Activated CD4-positive, alpha-beta T cell treated with anti-CD3 and anti-CD28 coated beads, Interleukin-2, Interleukin-4, amounts not matched to agents 100 ng/mL and 50 ng/mL, durations not matched to agents 16 hours and 8 hours (primary cell): Measurements from ENCODE around the gene SFTPB.
"Not testable (repeated sequence)": the region's sequence is repeated elsewhere in the genome, so short reads cannot be mapped to it uniquely, and the experiment has no call there.

Source experiments
- DNase-seq: peaks from one replicate; pipeline ENCODE4 v3.0.0-alpha.2; 2020; ENCODE audit warnings: low spot score

The SFTPB gene

DNA sequence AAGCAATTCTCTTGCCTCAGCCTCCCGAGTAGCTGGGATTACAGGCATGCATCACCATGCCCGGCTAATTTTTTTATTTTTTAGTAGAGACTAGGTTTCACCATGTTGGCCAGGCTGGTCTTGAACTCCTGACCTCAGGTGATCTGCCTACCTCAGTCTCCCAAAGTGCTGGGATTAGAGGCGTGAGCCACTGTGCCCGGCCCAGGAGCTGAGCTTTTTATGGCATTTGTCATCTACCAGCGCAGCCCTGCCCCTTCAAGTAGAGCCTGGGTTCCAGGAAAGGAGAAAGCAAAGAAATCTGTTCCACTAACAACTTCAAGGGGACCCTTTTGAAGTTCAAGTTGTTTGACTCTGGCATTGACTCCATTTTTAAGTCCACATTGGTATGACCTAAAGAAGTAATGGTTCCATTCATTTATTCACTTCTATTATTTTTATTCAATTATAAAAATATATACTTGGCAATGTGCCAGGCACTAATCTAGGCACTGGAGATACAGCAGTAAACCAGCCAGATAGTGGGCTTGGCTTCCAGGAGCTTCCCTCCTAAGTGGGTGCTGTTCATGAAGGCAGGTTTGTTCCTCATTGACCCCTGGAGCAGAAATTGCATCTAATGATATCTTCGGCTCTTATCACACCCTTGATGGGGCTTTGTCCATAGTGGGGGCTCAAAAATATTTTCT is 8.0 kb upstream of the SFTPB start:
- no peak for DNase-seq

- DNase-seq, result no peak
Observed at GRCh38 chr2:85675427-85675826, 7.4 kb upstream of the SFTPB start.

DNA sequence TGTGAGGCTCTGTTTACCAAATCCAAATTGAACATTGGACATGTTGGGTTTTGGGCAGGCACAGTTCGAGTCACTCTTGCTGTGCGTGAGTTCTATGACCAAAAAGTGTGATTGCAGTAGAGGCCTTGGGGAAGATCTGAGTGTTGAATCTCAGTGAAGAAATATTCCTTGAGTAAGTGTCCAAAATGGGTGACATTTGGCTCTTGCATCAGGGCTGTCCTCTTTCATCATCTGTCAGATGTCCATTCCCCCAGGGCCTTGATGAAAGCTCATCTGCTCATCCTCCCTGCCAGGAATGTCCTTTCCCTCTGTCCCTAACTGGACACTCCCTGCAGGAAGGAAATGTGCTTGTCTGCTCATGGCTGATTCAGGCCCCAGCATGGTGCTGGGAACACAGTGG is 6.4 kb upstream of the SFTPB start:
- no peak for DNase-seq

- DNase-seq, result no peak
Observed at GRCh38 chr2:85673716-85674375, 5.8 kb upstream of the SFTPB start.

GRCh38 chr2:85672456-85672855 is 4.5 kb upstream of the SFTPB start:
- no peak for DNase-seq

- DNase-seq, result not testable (repeated sequence)
Observed at GRCh38 chr2:85670416-85670815, 2.4 kb upstream of the SFTPB start.

- DNase-seq, result no peak
Observed at GRCh38 chr2:85669549-85669948, 1.6 kb upstream of the SFTPB start.

GRCh38 chr2:85668857-85669142 is 801 bp upstream of the SFTPB start:
- DNase-seq, result no peak

- DNase-seq, result no peak
Observed at GRCh38 chr2:85667561-85668008, 414 bp downstream of the SFTPB start.

GRCh38 chr2:85666435-85667316 is 1.3 kb downstream of the SFTPB start:
- no peak for DNase-seq

DNA sequence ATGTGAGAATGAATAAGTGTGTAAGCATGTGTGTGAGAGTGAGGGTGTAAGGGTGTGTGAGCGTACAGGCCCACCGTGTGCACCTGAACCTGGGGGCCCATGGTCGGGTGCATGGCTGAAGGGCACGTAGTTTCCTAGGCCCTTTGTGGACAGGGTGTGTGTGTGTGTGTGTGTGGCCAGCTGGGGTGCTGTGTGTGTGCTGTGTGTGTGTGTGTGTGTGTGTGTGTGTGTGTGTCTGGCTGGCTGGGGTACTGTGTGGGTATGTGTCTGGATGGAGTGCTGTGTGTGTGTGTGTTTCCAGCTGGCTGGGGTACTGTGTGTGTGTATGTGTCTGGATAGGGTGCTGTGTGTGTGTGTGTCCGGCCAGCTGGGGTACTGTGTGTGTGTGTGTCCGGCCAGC is 2.0 kb downstream of the SFTPB start:
- DNase-seq, result no peak

- no peak for DNase-seq
Observed at GRCh38 chr2:85665264-85665937, 2.6 kb downstream of the SFTPB start.

DNA sequence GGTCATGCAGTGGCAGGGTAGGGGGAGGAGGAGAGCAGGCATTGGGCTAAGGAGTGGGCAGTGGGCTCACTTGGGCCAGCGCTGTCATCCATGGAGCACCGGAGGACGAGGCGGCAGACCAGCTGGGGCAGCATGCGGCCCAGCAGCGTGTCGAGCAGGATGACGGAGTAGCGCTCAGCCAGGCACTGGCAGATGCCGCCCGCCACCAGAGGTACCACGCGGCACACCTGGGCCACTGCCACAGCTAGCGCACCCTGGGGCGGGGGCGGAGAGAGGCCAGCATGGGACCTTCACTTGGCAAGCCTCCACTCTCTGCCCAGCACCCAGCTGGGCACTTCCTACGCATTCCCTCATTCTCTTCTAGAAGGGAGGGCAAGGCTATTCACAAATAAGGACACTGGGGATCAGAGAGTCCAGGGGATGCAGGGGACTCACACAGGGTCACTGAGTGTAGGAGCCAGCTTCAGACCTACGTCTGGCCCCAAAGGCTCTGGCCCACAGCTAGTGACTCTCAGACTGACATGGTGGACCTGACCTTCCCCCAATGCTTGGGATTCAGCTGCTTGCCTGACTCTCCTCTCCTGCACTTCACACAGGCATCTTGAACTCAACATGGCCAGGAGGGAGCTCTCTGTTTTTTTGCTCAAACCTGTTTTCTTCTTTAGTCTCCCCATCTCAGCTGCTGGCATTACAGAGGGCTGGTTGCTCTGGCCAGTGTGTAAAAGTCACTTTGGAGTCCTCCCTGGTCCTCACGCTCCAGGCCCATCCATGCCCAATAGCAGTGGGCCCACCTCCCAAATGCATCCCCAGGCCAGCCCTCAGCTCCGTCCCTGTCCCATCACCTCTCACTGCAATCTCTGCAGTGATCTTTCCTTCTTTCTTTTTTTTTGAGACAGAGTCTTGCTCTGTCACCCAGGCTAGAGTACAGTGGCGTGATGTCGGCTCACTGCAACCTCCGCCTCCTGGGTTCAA is 4.1 kb downstream of the SFTPB start:
- no peak for DNase-seq

GRCh38 chr2:85662899-85663593 is 5.0 kb downstream of the SFTPB start:
- no peak for DNase-seq

DNA sequence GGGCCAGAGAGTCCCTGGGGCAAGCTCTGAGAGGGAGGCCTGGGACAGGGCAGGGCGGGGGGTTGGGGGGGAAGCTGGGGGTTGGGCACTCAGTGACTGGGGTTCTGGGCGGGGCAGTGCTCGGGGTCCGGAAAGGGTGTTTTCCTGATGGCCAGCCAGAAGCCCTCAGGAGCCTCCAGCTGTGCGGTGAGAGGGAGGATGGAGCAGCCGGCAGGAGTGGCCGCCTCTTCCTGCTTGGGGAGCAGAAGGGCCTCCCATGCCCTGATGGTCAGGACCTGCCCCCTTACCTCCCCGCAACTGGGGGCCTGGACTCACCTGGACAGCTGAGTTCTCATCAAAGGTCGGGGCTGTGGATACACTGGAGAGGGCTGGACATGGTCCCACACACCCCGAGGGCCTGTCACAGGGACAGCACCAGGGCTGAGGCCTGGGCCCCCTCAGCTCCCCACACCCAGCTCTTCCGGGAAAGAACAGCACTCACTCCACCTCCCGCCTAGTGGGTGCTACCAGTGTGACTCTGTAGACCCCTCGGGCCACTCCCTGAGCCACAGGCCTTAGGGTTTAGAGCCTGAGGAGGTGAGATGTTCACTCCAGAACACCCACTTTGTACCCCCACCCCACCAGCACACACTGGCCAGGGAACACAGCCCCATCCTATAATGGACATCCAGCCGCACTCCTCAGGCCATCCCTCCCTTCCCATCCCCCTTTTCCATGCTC is 6.7 kb downstream of the SFTPB start:
- no peak for DNase-seq

DNA sequence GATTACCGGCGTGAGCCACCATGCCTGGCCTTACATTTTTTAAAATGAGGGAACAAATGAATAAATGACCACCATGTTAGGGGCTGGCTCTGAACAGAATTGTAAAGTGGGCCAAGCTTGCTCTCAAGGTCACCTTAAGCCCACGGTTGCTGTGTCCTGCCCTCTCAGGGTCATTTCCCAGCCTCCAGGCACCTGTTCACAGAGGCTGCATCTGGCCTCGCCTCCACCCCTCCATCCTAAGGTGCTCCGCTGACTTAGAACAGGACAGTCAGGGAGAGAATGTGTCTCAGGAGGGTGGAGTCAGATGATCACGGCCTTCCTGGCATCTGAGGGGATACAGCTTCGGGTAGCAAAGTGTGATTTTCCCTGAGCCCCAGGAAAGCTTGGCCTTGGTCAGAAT is 7.3 kb downstream of the SFTPB start:
- no peak for DNase-seq

- not testable (repeated sequence) for DNase-seq
Observed at GRCh38 chr2:85660301-85660700, 7.7 kb downstream of the SFTPB start.

DNA sequence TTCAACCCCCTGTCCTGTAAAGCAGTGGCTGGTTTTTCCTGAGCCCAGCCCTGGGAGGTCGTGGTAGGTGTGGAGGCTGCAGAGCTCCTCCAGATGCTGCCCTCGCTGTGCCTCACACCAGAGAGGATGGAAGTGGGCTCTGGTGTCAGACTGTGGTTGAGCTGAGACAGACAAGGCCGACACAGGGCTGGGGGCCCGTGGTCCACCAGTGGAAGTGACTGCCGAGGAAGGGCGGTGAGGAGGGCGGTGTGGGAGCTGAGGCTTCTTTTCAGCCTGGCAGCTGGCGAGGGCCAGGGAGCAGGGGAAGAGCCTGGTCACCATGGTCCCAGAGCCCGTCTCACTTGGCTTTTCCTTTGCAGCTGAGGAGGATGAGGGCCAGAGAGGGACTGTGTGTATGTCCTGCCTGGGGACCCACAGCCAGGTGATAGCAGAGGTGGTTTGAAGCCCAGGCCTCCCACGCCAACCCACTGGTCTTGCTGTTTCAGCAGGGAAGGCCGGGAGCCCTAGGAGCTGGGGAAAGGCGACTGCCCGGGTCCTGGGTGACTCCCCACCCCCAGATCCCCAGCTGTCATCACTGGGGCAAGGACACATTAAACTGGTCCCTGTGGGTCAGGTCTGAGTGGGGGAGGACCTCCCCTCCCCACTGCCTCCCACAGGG is 8.5 kb downstream of the SFTPB start:
- no peak for DNase-seq

GRCh38 chr2:85657399-85657798 is 10.6 kb downstream of the SFTPB start:
- not testable (repeated sequence) for DNase-seq
